Psoas muscle (tissue), 8 donors: ENCODE data around the gene ULK4. TPM values are rescaled to one million over a fixed set of nuclear protein-coding genes. Genes with fewer than 3 reads are reported as not detected.
"Not testable (repeated sequence)": the region's sequence is repeated elsewhere in the genome, so short reads cannot be mapped to it uniquely, and the experiment has no call there.

Source experiments
- ATAC-seq, 4 donors: fragments of 200-7000 bp; cut with Tn5 transposase; one replicate each; pipeline ENCODE4 v1.9.1; 2020; ENCODE audit warnings: moderate library complexity in 3 of 4, mild to moderate bottlenecking in 2 of 4
- DNase-seq, 2 donors: peaks; one replicate each; pipeline ENCODE4 v3.0.0-alpha.2; 2020
- H3K27ac ChIP-seq: fragments of 200-600 bp; one replicate; pipeline ENCODE4 v1.8.0; 2022
- H3K27me3 ChIP-seq, 3 donors: fragments of 200-600 bp in 1 of 3; one replicate each; pipeline versions ENCODE4 v1.6.1 to v1.8.0; 2013 to 2022; ENCODE audit warnings: low read length in 2 of 3, mild to moderate bottlenecking in 2 of 3, moderate library complexity in 1 of 3; ENCODE audit not compliant: insufficient read depth in 3 of 3
- H3K36me3 ChIP-seq, 2 donors: fragments of 200-600 bp in 1 of 2; one replicate each; pipeline versions ENCODE4 v1.6.1 to v1.8.0; 2013 to 2022; ENCODE audit warnings: low read depth in 1 of 2, mild to moderate bottlenecking in 1 of 2, moderate library complexity in 1 of 2; ENCODE audit not compliant: insufficient read depth in 1 of 2
- H3K4me1 ChIP-seq: fragments of 200-600 bp; one replicate; pipeline ENCODE4 v1.8.0; 2022
- H3K4me3 ChIP-seq: fragments of 200-600 bp; one replicate; pipeline ENCODE4 v1.8.0; 2022; ENCODE audit warnings: mild to moderate bottlenecking
- H3K9me3 ChIP-seq: fragments of 200-600 bp; one replicate; pipeline ENCODE4 v1.8.0; 2022
- CTCF ChIP-seq: fragments of 200-600 bp; IDR thresholded peaks from one replicate; pipeline ENCODE4 v1.8.0; 2022; ENCODE audit warnings: antibody characterized with exemption
- WGBS, 3 donors: extraction: QIAGEN DNeasy Blood & Tissue Kit; methylation state at CpG; one replicate each; pipeline versions ENCODE4 v1.1.6 to v1.1.7; 2013; 5-methylcytosine and 5-hydroxymethylcytosine counted together
- intact Hi-C, 2 donors: fragments of 100-400 bp; cut with DNase I; formaldehyde crosslinking; loops; one replicate each; pipeline versions ENCODE4 v1.11.0 to v1.14.2; 2022
- polyA plus RNA-seq, 3 donors: library from polyadenylated mRNA; stranded (reverse); fragments of 200-250 nt; gene quantifications; one replicate each; pipeline ENCODE4 v1.2.3, GENCODE V29; 2013
- total RNA-seq, 4 donors: library from RNA; stranded (reverse); fragmentation: NEBNext Ultra II Directional in 2 of 4; extraction: Animal tissue kit (Norgen Biotek cat#: 25700) in 2 of 4; gene quantifications; one replicate each; pipeline versions ENCODE4 v1.2.1 to v1.2.4, GENCODE V29; 2021 to 2023
- donor health status: healthy with polysubstance abuse.
- donor health status: DM: no; HTN: no; CAD: no; lungs with moderate emphysema.
- donor health status: Bipolar disorder and iron deficiency.
- donor health status: healthy.
- donor health status: DM: yes; HTN: yes; CAD: no.
- donor health status: DM: no; HTN: no; CAD: no.
- donor health status: DM: no; HTN: no; CAD: no.
- donor health status: DM: yes; HTN: yes; CAD: no.

ULK4 gene
- total and polyA plus RNA-seq, 7 donors: 0.61 to 3.2 (median 1.0) TPM

DNA sequence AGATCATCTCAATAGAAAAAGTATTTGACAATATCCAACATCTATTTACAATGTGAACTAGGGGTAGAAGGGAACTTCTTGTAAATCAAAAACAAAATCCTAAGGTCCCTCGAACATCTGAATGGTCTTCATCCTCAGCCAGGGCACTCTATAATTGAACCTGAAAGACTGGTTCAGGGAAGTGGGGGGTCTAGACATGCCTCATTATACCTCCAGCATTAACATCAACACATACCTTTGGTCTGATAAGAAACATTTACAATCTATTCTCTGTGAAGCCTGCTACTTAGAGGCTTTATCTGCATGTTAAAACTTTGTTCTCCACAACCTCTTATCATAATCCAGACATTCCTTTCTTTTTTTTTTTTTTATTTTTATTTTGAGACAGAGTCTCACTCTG, 550.8 kb downstream of the ULK4 start:
- ATAC-seq (no peak), DNase-seq (no peak)
- Histone ChIP-seq H3K27ac (no peak overlapping the region), H3K9me3 (no peaks in the 10 kb centered on the region), H3K4me1 (no peaks in the 10 kb centered on the region), H3K27me3 (no peaks in the 10 kb centered on the region), H3K4me3 (no peak overlapping the region), H3K36me3 (no peaks in the 10 kb centered on the region)
- TF ChIP-seq CTCF: no peak
- intact Hi-C loops: no loop called here
- WGBS, 3 donors: 71 to 97% (median 71%) methylated on average over 1 of the region's 1 CpG

DNA sequence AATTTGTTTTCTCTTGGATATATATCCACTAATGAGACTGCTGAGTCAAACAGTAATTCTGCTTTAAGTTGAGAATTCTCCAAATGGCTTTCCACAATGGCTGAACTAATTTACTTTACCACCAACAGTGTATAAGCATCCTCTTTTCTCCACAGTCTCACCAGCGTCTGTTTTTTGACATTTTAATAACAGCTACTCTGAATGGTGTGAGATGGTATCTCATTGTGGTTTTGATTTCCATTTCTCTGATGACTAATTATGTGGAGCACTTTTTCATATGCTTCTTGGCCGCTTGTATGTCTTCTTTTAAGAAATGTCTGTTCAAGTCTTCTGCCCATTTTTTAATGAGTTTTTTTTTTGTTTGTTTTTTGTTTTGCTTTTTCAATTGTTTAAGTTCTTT, 556.4 kb downstream of the ULK4 start:
- H3K4me3 ChIP-seq: no peak overlapping the region
- H3K9me3 ChIP-seq: no peaks in the 10 kb centered on the region
- TF ChIP-seq CTCF: no peak
- DNase-seq (no peak), ATAC-seq (no peak)
- no peaks in the 10 kb centered on the region for H3K4me1 ChIP-seq
- H3K36me3 ChIP-seq: no peaks in the 10 kb centered on the region
- no peak overlapping the region for H3K27ac ChIP-seq
- intact Hi-C loops: no loop called here
- no peaks in the 10 kb centered on the region for H3K27me3 ChIP-seq
- 85 to 93% (median 86%) methylated on average over 2 of the region's 2 CpGs for WGBS, 3 donors

GRCh38 chr3:41404582-41404981, 557.3 kb downstream of the ULK4 start:
- no peaks in the 10 kb centered on the region for H3K36me3 ChIP-seq
- WGBS, 3 donors: 95 to 100% (median 96%) methylated on average over 1 of the region's 1 CpG
- H3K27me3 ChIP-seq: no peaks in the 10 kb centered on the region
- no peak for ATAC-seq
- no peak for DNase-seq
- no peaks in the 10 kb centered on the region for H3K4me1 ChIP-seq
- TF ChIP-seq CTCF: no peak
- H3K4me3 ChIP-seq: no peak overlapping the region
- H3K27ac ChIP-seq: no peak overlapping the region
- intact Hi-C loops: no loop called here
- H3K9me3 ChIP-seq: no peaks in the 10 kb centered on the region

- Histone ChIP-seq H3K4me3 (no peak overlapping the region), H3K36me3 (no peaks in the 10 kb centered on the region), H3K27me3 (peaks cover 0 to 2% (median 0%) of the 10 kb centered on the region in 3 donors), H3K27ac (no peak overlapping the region), H3K4me1 (no peaks in the 10 kb centered on the region), H3K9me3 (no peaks in the 10 kb centered on the region)
- WGBS, 3 donors: 43 to 67% (median 48%) methylated on average over 1 of the region's 1 CpG
- TF ChIP-seq CTCF: no peak
- DNase-seq: no peak
- intact Hi-C loops: no loop called here
- no peak for ATAC-seq
Measured at GRCh38 chr3:41394896-41395295, 567.0 kb downstream of the ULK4 start.

DNA sequence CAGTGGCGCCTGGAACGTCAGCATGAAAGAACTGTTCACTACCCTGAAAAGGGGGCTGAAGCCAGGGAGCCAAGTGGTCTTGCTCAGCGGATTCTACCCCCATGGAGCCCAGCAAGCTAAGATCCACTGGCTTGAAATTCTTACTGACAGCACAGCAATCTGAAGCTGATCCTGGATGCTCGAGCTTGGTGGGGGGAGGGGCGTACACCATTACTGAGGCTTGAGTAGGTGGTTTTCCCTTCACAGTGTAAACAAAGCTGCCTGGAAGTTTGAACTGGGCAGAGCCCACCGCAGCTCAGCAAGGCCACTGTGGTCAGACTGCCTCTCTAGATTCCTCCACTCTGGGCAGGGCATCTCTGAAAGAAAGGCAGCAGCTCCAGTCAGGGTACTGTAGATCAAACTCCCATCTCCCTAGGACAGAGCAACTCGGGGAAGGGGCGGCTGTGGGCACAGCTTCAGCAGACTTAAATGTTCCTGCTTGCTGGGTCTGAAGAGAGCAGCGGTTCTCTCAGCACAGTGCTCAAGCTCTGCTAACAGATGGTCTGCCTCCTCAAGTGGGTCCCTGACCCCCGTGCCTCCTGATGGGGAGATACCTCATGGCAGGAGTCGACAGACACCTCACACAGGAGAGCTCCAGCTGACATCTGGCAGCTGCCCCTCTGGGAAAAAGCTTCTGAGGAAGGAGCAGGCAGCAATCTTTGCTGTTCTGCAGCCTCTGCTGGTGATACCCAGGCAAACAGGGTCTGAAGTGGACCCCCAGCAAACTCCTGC, 591.0 kb downstream of the ULK4 start:
- DNase-seq, H3K4me1 ChIP-seq, H3K27ac ChIP-seq, H3K9me3 ChIP-seq, H3K36me3 ChIP-seq, ATAC-seq, H3K4me3 ChIP-seq, H3K27me3 ChIP-seq, intact Hi-C loops: not testable (repeated sequence)
- 39 to 50% (median 47%) methylated on average over 11 of the region's 11 CpGs for WGBS, 3 donors
